Astrocyte (in vitro differentiated cells and primary cell): ENCODE measurements around the gene RBM14. TPM values are rescaled to one million over a fixed set of nuclear protein-coding genes. Genes with fewer than 3 reads are reported as not detected.

Experiments
- DNase-seq: peaks from one replicate; pipeline ENCODE4 v3.0.0-alpha.2; 2010; ENCODE audit warnings: low read depth
- FAIRE-seq: peaks from 2 replicates; lab custom pipeline; 2011; peaks lifted over from hg19 to GRCh38; lab: Jason Lieb, UNC
- H2AFZ ChIP-seq: 2 replicates; pipeline ENCODE4 v1.6.0; 2012; ENCODE audit warnings: low read depth, low read length, inconsistent platforms
- H3K27ac ChIP-seq: 2 replicates; pipeline ENCODE4 v1.5.1; 2011; ENCODE audit warnings: low read depth, low read length, inconsistent platforms
- H3K27me3 ChIP-seq: 2 replicates; pipeline ENCODE4 v1.6.0; 2011; ENCODE audit warnings: low read length, inconsistent platforms; ENCODE audit not compliant: insufficient read depth
- H3K36me3 ChIP-seq: 2 replicates; pipeline ENCODE4 v1.5.1; 2011; ENCODE audit warnings: low read length, inconsistent platforms; ENCODE audit not compliant: insufficient read depth
- H3K4me1 ChIP-seq: 2 replicates; pipeline ENCODE4 v1.5.1; 2011; ENCODE audit warnings: low read length, inconsistent platforms; ENCODE audit not compliant: insufficient read depth
- H3K4me2 ChIP-seq: 2 replicates; pipeline ENCODE4 v1.6.0; 2012; ENCODE audit warnings: low read length, inconsistent platforms
- H3K4me3 ChIP-seq: 2 replicates; pipeline ENCODE4 v1.5.1; 2011; ENCODE audit warnings: low read depth, mild to moderate bottlenecking, low read length, inconsistent platforms; ENCODE audit not compliant: insufficient read depth
- H3K79me2 ChIP-seq: 2 replicates; pipeline ENCODE4 v1.6.0; 2012; ENCODE audit warnings: mild to moderate bottlenecking, low read length, inconsistent platforms; ENCODE audit not compliant: insufficient read depth
- H3K9ac ChIP-seq: 2 replicates; pipeline ENCODE4 v1.6.0; 2012; ENCODE audit warnings: mild to moderate bottlenecking, low read length, inconsistent platforms
- H3K9me3 ChIP-seq: 2 replicates; pipeline ENCODE4 v1.5.1; 2012; ENCODE audit warnings: low read depth, mild to moderate bottlenecking, low read length, inconsistent platforms; ENCODE audit not compliant: insufficient read depth
- H4K20me1 ChIP-seq: 2 replicates; pipeline ENCODE4 v1.6.0; 2012; ENCODE audit warnings: low read length, inconsistent platforms; ENCODE audit not compliant: insufficient read depth
- H3K27ac Mint-ChIP-seq: one replicate; pipeline ENCODE4 v1.8.0; 2021; ENCODE audit warnings: mild to moderate bottlenecking, mixed read lengths; ENCODE audit not compliant: unreplicated experiment
- H3K27me3 Mint-ChIP-seq: one replicate; pipeline ENCODE4 v1.8.0; 2021; ENCODE audit warnings: low read depth, mixed read lengths; ENCODE audit not compliant: unreplicated experiment
- H3K36me3 Mint-ChIP-seq: one replicate; pipeline ENCODE4 v1.8.0; 2021; ENCODE audit warnings: low read depth, mixed read lengths; ENCODE audit not compliant: unreplicated experiment
- H3K4me1 Mint-ChIP-seq: one replicate; pipeline ENCODE4 v1.8.0; 2021; ENCODE audit warnings: low read depth, mixed read lengths; ENCODE audit not compliant: unreplicated experiment
- H3K4me3 Mint-ChIP-seq: one replicate; pipeline ENCODE4 v1.8.0; 2021; ENCODE audit warnings: mild to moderate bottlenecking, moderate library complexity, mixed read lengths; ENCODE audit not compliant: unreplicated experiment
- H3K9me3 Mint-ChIP-seq: one replicate; pipeline ENCODE4 v1.8.0; 2021; ENCODE audit warnings: mild to moderate bottlenecking, mixed read lengths; ENCODE audit not compliant: unreplicated experiment
- CTCF ChIP-seq: IDR thresholded peaks from 2 replicates; pipeline ENCODE4 v1.5.1; 2011; ENCODE audit warnings: low read depth, mild to moderate bottlenecking, inconsistent platforms, low read length, moderate library complexity; ENCODE audit not compliant: insufficient read depth
- EZH2 ChIP-seq: IDR thresholded peaks from 2 replicates; pipeline ENCODE4 v1.6.1; 2012; ENCODE audit warnings: mild to moderate bottlenecking, low read length, inconsistent platforms; ENCODE audit not compliant: insufficient read depth
- total RNA-seq: library from RNA; stranded (reverse); gene quantifications from 2 replicates; pipeline ENCODE4 v1.2.1, GENCODE V29; 2021

RBM14 gene
- total RNA-seq, 1 donor from 2014 or later = 59.7 TPM

GRCh38 chr11:66649903-66650302 is 33.5 kb downstream of the RBM14 start:
- H4K20me1 ChIP-seq = peaks cover 87% of the 10 kb centered on the region

GRCh38 chr11:66651016-66651415 is 34.6 kb downstream of the RBM14 start:
- no peaks in the 10 kb centered on the region for H3K9me3 Mint-ChIP-seq
- peaks cover 10% of the 10 kb centered on the region for H3K4me1 Mint-ChIP-seq
- Histone ChIP-seq H2AFZ (no peak overlapping the region), H3K79me2 (peaks cover 84% of the 10 kb centered on the region), H3K9ac (no peak overlapping the region), H3K27me3 (no peaks in the 10 kb centered on the region), H3K27ac (peak overlapping the region; percentile 36), H3K4me2 (no peak overlapping the region), H3K36me3 (peaks cover 28% of the 10 kb centered on the region), H3K4me3 (no peak overlapping the region), H4K20me1 (peaks cover 82% of the 10 kb centered on the region), H3K9me3 (no peaks in the 10 kb centered on the region), H3K4me1 (peaks cover 8% of the 10 kb centered on the region)
- peaks cover 24% of the 10 kb centered on the region for H3K36me3 Mint-ChIP-seq
- TF ChIP-seq EZH2 (no peak), CTCF (no peak)
- no peak overlapping the region for H3K27ac Mint-ChIP-seq
- FAIRE-seq (no peak), DNase-seq (peak; percentile 43)
- no peaks in the 10 kb centered on the region for H3K27me3 Mint-ChIP-seq
- H3K4me3 Mint-ChIP-seq = no peak overlapping the region

More at GRCh38 chr11:66649903-66650302, 33.5 kb downstream of the RBM14 start:
- Histone ChIP-seq H2AFZ (no peak overlapping the region), H3K9me3 (no peaks in the 10 kb centered on the region), H3K4me1 (peaks cover 8% of the 10 kb centered on the region), H3K27ac (no peak overlapping the region), H3K36me3 (peaks cover 40% of the 10 kb centered on the region), H3K27me3 (no peaks in the 10 kb centered on the region), H3K4me3 (no peak overlapping the region), H3K4me2 (no peak overlapping the region), H3K79me2 (peaks cover 86% of the 10 kb centered on the region), H3K9ac (no peak overlapping the region)
- TF ChIP-seq CTCF (no peak), EZH2 (no peak)
- Mint-ChIP-seq H3K4me1 (peaks cover 20% of the 10 kb centered on the region), H3K36me3 (peaks cover 32% of the 10 kb centered on the region), H3K27ac (no peak overlapping the region), H3K27me3 (no peaks in the 10 kb centered on the region), H3K4me3 (no peak overlapping the region), H3K9me3 (no peaks in the 10 kb centered on the region)
- FAIRE-seq (no peak), DNase-seq (no peak)

- H3K4me3 ChIP-seq = no peak overlapping the region
- H3K4me3 Mint-ChIP-seq = no peak overlapping the region
Measured at GRCh38 chr11:66652651-66653050, 36.2 kb downstream of the RBM14 start.

More at GRCh38 chr11:66652651-66653050, 36.2 kb downstream of the RBM14 start:
- Histone ChIP-seq H3K4me1 (peaks cover 8% of the 10 kb centered on the region), H4K20me1 (peaks cover 76% of the 10 kb centered on the region), H2AFZ (no peak overlapping the region), H3K4me2 (peak overlapping the region; percentile 1), H3K36me3 (peaks cover 15% of the 10 kb centered on the region), H3K9me3 (no peaks in the 10 kb centered on the region), H3K9ac (no peak overlapping the region), H3K27ac (no peak overlapping the region), H3K27me3 (no peaks in the 10 kb centered on the region), H3K79me2 (peaks cover 76% of the 10 kb centered on the region)
- FAIRE-seq (no peak), DNase-seq (no peak)
- peak overlapping the region; percentile 23 for H3K27ac Mint-ChIP-seq
- H3K4me1 Mint-ChIP-seq = peaks cover 6% of the 10 kb centered on the region
- no peak for TF ChIP-seq EZH2
- TF ChIP-seq CTCF = no peak
- no peaks in the 10 kb centered on the region for H3K9me3 Mint-ChIP-seq
- H3K27me3 Mint-ChIP-seq = no peaks in the 10 kb centered on the region
- H3K36me3 Mint-ChIP-seq = peaks cover 17% of the 10 kb centered on the region
